Measurements from ENCODE around the gene SLC38A6.

The SLC38A6 gene

GRCh38 chr14:60980811-60981632 is at the start of gene SLC38A6, which contains the start of gene TRMT5:
SLC38A6 (plus strand) TSS chr14:60981245; CDS start chr14:60981278, 33 bp downstream.
TRMT5 (minus strand) TSS chr14:60981079; CDS start chr14:60980973, 106 bp downstream.
- H3K4me3 ChIP-seq (replicated peaks; ENCODE audit: low read depth, low read length): peak within 1 kb of the TSS; percentile 85
- TF ChIP-seq CTCF (IDR thresholded peaks at IDR 0.05; ENCODE audit: low read length, missing control alignments): no peak
- DNase-seq (ENCODE audit: low read depth): peak; percentile 97

GRCh38 chr14:60933920-60934655 is 47.0 kb upstream of the SLC38A6 start:
- TF ChIP-seq CTCF (IDR thresholded peaks at IDR 0.05; ENCODE audit: low read length, missing control alignments): no peak
- DNase-seq (ENCODE audit: low read depth): no peak
- no peak overlapping the region for H3K4me3 ChIP-seq (replicated peaks; ENCODE audit: low read depth, low read length)

DNA sequence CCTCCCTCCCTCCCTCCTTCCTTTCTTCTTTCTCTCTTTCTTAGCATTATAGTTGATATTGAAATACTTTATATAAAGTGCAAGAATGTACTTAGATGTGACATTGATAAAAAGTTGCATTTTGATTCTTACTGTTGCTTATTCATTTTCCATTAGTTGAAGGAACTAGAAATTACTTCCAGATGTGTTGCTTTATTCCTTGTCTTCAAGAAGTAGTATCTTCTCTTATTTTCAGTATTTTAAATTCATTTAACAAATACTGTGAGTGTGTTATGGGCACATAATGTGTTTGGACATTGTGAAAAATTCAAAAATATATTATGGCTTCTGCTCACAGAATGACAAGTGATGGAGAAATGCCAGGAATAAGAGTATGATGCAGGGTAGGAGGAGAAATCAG is 45.7 kb upstream of the SLC38A6 start:
- no peak overlapping the region for H3K4me3 ChIP-seq (replicated peaks; ENCODE audit: low read depth, low read length)
- DNase-seq (ENCODE audit: low read depth): no peak
- no peak for TF ChIP-seq CTCF (IDR thresholded peaks at IDR 0.05; ENCODE audit: low read length, missing control alignments)

GRCh38 chr14:60943637-60944032 is 37.4 kb upstream of the SLC38A6 start:
- DNase-seq (ENCODE audit: low read depth): no peak
- no peak for TF ChIP-seq CTCF (IDR thresholded peaks at IDR 0.05; ENCODE audit: low read length, missing control alignments)
- no peak overlapping the region for H3K4me3 ChIP-seq (replicated peaks; ENCODE audit: low read depth, low read length)

DNA sequence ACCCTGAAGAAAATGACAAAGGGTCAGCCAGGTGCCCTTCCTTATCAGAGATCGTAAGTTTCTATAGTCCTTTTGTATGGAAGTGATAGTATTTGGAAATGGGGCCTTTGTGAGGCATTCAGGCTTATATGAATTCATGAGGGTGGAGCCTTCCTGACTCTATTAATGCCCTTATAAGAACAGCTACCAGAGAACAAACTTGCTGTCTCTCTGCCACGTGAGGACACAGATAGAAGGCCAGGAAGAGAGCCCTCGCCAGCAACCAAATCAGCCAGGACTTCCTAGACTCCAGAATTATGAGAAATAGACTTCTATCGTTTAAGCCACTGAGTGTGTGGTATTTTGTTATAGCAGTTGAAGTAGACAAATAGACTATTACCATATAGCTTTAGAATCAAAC is 36.8 kb upstream of the SLC38A6 start:
- no peak for TF ChIP-seq CTCF (IDR thresholded peaks at IDR 0.05; ENCODE audit: low read length, missing control alignments)
- H3K4me3 ChIP-seq (replicated peaks; ENCODE audit: low read depth, low read length): no peak overlapping the region
- peak; percentile 44 for DNase-seq (ENCODE audit: low read depth)

DNA sequence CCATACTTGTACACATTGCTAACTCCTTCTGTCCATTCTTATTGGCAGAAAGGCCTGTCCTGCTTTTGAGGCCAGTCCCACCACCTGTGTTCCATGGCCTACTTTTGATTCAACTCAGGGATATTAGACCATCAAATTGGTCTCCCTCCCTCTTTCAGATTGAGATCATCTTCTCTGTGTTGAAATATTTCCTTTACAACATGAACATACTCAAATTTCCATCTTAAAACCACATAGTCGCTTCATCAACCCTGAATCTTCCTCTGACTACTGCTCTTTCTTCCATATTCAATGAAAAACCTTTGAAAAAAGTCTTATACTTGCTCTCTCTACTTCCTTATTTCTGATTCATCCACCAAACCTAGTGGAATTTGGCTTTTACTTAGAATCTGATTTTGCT is 35.1 kb upstream of the SLC38A6 start:
- no peak overlapping the region for H3K4me3 ChIP-seq (replicated peaks; ENCODE audit: low read depth, low read length)
- DNase-seq (ENCODE audit: low read depth): no peak
- TF ChIP-seq CTCF (IDR thresholded peaks at IDR 0.05; ENCODE audit: low read length, missing control alignments): no peak
